Osteoblast (primary cell): Measurements from ENCODE around the gene TMEM108. TPM values are rescaled to one million over a fixed set of nuclear protein-coding genes. Genes with fewer than 3 reads are reported as not detected.

Experiments
- DNase-seq: peaks from one replicate; pipeline ENCODE4 v3.0.0; 2011; ENCODE audit warnings: low spot score, mixed read lengths; ENCODE audit not compliant: insufficient read length; ENCODE audit errors: missing footprints
- H2AFZ ChIP-seq: 2 replicates; pipeline ENCODE4 v1.6.0; 2011; ENCODE audit warnings: mild to moderate bottlenecking, low read length
- H3K27ac ChIP-seq: 2 replicates; pipeline ENCODE4 v1.5.1; 2011; ENCODE audit warnings: mild to moderate bottlenecking, low read depth, low read length, moderate library complexity
- H3K27me3 ChIP-seq: 2 replicates; pipeline ENCODE4 v1.6.0; 2012; ENCODE audit warnings: mild to moderate bottlenecking, control low read depth, inconsistent platforms, low read length, moderate library complexity; ENCODE audit not compliant: insufficient read depth
- H3K36me3 ChIP-seq: 2 replicates; pipeline ENCODE4 v1.5.1; 2011; ENCODE audit warnings: mild to moderate bottlenecking, low read length, control low read depth, moderate library complexity; ENCODE audit not compliant: insufficient read depth
- H3K4me1 ChIP-seq: 2 replicates; pipeline ENCODE4 v1.5.1; 2011; ENCODE audit warnings: mild to moderate bottlenecking, low read length, control low read depth, moderate library complexity; ENCODE audit not compliant: insufficient read depth
- H3K4me2 ChIP-seq: 2 replicates; pipeline ENCODE4 v1.6.0; 2011; ENCODE audit warnings: mild to moderate bottlenecking, low read length; ENCODE audit not compliant: insufficient read depth
- H3K4me3 ChIP-seq: fragments of 200-600 bp; sonication (generic); 3 replicates; pipeline ENCODE4 v1.5.1; 2012; ENCODE audit warnings: mild to moderate bottlenecking, low read length, inconsistent platforms; ENCODE audit not compliant: insufficient read depth
- H3K79me2 ChIP-seq: 2 replicates; pipeline ENCODE4 v1.6.0; 2012; ENCODE audit warnings: mild to moderate bottlenecking, low read length, control low read depth, inconsistent platforms; ENCODE audit not compliant: insufficient read depth
- H3K9me3 ChIP-seq: 2 replicates; pipeline ENCODE4 v1.5.1; 2011; ENCODE audit warnings: low read depth, low read length, control low read depth
- H4K20me1 ChIP-seq: 2 replicates; pipeline ENCODE4 v1.6.0; 2012; ENCODE audit warnings: mild to moderate bottlenecking, low read length, control low read depth; ENCODE audit not compliant: insufficient read depth
- total RNA-seq: library from RNA; depleted of rRNA; stranded (reverse); fragments of >200 nt; gene quantifications from 2 replicates; pipeline ENCODE4 v1.2.3, GENCODE V29; 2012
- TF ChIP-seq, protein P1 (sequence below): IDR thresholded peaks from 2 replicates; pipeline ENCODE4 v1.5.1; 2011; ENCODE audit warnings: mild to moderate bottlenecking, low read depth, low read length, moderate library complexity; ENCODE audit errors: extremely low read depth

TMEM108 gene
- total RNA-seq, 1 donor, result 0.36 TPM

DNA sequence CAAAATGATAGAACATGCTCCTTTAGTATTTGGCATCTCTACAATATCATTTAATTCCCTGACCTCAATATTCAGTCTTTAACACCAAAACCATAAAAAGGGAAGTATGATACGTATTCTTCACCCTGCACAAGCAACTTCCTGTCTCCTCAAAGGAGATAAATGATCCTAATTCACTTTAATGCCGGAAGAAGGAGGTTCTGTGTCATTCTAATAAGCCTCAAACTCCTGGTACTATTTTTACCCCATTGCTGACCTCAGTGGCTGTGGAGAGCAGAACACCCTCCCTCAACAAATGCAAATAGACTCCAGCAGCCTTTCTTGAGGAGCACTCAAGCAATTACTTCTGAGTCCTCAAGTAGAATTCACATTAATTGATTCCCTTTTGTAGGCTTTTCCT, 173.3 kb downstream of the TMEM108 start:
- DNase-seq, result no peak
- no peaks in the 10 kb centered on the region for H3K79me2 ChIP-seq
- no peak overlapping the region for H3K4me2 ChIP-seq
- TF ChIP-seq, protein P1, sequence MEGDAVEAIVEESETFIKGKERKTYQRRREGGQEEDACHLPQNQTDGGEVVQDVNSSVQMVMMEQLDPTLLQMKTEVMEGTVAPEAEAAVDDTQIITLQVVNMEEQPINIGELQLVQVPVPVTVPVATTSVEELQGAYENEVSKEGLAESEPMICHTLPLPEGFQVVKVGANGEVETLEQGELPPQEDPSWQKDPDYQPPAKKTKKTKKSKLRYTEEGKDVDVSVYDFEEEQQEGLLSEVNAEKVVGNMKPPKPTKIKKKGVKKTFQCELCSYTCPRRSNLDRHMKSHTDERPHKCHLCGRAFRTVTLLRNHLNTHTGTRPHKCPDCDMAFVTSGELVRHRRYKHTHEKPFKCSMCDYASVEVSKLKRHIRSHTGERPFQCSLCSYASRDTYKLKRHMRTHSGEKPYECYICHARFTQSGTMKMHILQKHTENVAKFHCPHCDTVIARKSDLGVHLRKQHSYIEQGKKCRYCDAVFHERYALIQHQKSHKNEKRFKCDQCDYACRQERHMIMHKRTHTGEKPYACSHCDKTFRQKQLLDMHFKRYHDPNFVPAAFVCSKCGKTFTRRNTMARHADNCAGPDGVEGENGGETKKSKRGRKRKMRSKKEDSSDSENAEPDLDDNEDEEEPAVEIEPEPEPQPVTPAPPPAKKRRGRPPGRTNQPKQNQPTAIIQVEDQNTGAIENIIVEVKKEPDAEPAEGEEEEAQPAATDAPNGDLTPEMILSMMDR, result no peak
- H3K4me3 ChIP-seq, result no peak overlapping the region
- H4K20me1 ChIP-seq, result no peaks in the 10 kb centered on the region
- no peaks in the 10 kb centered on the region for H3K36me3 ChIP-seq
- H3K4me1 ChIP-seq, result peaks cover 11% of the 10 kb centered on the region
- H3K27me3 ChIP-seq, result no peaks in the 10 kb centered on the region
- no peaks in the 10 kb centered on the region for H3K9me3 ChIP-seq
- H2AFZ ChIP-seq, result peak overlapping the region; percentile 6
- no peak overlapping the region for H3K27ac ChIP-seq

DNA sequence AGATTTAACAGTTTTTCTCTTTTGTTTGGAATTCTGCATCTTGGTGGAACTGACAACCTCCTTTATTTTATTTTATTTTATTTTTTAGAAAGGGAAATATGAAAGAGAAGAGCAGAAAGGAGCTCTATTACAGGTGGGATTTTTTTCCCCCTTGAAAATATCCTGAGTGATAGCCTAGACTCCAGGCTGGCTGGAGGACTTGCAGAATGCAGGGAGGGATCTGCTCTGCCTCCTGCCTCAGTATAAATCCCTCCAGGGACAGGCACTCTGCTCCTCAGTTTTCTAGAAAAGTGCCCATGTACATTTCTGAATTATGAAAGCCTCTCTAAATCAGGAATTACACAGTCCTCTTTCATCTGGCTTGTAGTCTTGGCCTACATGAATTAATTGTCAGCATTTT, 173.7 kb downstream of the TMEM108 start:
- no peaks in the 10 kb centered on the region for H3K79me2 ChIP-seq
- H3K27ac ChIP-seq, result no peak overlapping the region
- no peak overlapping the region for H3K4me3 ChIP-seq
- TF ChIP-seq, protein P1, result no peak
- H3K4me1 ChIP-seq, result peaks cover 11% of the 10 kb centered on the region
- no peaks in the 10 kb centered on the region for H4K20me1 ChIP-seq
- no peak overlapping the region for H2AFZ ChIP-seq
- H3K9me3 ChIP-seq, result no peaks in the 10 kb centered on the region
- H3K4me2 ChIP-seq, result no peak overlapping the region
- no peaks in the 10 kb centered on the region for H3K27me3 ChIP-seq
- no peaks in the 10 kb centered on the region for H3K36me3 ChIP-seq
- DNase-seq, result no peak

DNA sequence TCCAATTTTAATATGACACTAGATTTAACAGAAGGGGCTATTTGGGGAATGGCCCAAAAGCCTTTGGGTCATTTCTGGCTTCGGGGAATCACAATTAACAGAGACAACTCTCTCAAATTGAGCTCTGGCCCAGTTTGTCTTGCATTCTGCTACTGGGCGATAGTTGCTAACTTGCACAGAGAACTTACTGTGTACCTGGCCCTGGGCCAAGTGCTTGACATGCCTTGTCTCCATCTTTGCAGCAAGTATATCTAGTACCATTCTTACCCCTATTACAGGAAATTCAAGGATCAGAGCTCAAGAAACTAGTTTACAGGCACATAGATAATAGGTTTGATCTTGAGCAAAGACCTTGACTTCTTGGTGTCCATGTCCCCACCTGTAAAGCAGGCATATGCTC, 175.7 kb downstream of the TMEM108 start:
- H4K20me1 ChIP-seq, result no peaks in the 10 kb centered on the region
- H3K4me2 ChIP-seq, result no peak overlapping the region
- no peaks in the 10 kb centered on the region for H3K9me3 ChIP-seq
- TF ChIP-seq, protein P1, result no peak
- H3K4me1 ChIP-seq, result peaks cover 11% of the 10 kb centered on the region
- no peak overlapping the region for H3K27ac ChIP-seq
- H3K4me3 ChIP-seq, result no peak overlapping the region
- DNase-seq, result no peak
- H3K79me2 ChIP-seq, result no peaks in the 10 kb centered on the region
- H2AFZ ChIP-seq, result no peak overlapping the region
- H3K36me3 ChIP-seq, result no peaks in the 10 kb centered on the region
- no peaks in the 10 kb centered on the region for H3K27me3 ChIP-seq

DNA sequence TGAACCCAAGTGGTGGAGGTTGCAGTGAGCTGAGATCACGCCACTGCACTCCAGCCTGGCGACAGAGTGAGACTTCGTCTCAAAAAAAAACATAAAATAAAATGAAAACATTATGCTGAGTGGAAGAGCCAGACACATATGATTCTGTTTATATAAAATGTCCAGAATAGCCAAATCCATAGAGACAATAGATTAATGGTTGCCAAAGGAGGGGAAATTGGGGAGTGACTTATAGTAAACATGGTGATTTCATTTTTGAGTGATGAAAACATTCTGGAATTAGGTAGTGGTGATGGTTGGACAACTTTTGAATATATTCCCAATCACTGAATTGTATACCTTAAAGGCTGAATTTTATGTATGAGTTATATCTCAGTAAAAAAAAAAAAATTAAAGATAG, 189.6 kb downstream of the TMEM108 start:
- H3K4me2 ChIP-seq, result no peak overlapping the region
- H3K4me3 ChIP-seq, result no peak overlapping the region
- no peak overlapping the region for H3K27ac ChIP-seq
- no peak for DNase-seq
- no peak overlapping the region for H2AFZ ChIP-seq
- H4K20me1 ChIP-seq, result no peaks in the 10 kb centered on the region
- H3K36me3 ChIP-seq, result no peaks in the 10 kb centered on the region
- H3K9me3 ChIP-seq, result no peaks in the 10 kb centered on the region
- H3K79me2 ChIP-seq, result no peaks in the 10 kb centered on the region
- no peaks in the 10 kb centered on the region for H3K4me1 ChIP-seq
- no peaks in the 10 kb centered on the region for H3K27me3 ChIP-seq
- TF ChIP-seq, protein P1, result no peak
